Measurements from ENCODE around the gene NOS1. TPM values are rescaled to one million over a fixed set of nuclear protein-coding genes. Genes with fewer than 3 reads are reported as not detected.
"Not testable (repeated sequence)": the region's sequence is repeated elsewhere in the genome, so short reads cannot be mapped to it uniquely, and the experiment has no call there.

NOS1 gene
- total RNA-seq, 1 donor from 2014 or later = 0.48 TPM

DNA sequence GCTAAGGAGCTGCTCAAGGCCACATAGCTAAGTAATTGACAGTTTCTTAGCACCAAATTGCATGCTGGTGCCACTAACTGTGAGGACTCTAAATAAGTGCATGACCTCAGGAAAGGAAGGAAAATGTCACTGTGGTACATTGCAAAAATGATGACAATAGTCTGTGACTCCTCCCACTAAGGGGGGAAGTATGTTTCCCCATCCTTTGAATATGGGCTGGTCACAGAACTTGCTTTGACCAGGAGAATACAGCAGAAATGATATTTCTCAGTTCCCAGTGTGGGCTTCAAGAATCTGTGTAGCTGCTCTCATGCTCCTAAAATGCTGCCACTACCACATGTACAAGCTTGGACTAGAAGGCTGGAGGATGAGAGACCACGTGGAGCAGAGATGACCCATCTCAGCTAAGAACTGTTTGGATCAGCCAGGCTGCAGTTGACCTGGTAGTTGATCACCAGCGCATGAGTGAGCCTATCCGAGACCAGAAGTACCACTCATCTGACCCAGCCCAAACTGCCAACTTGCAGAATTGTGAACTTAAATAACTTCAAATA lies 42.2 kb upstream of the NOS1 start:
- H3K36me3 Mint-ChIP-seq = no peaks in the 10 kb centered on the region
- H3K27me3 Mint-ChIP-seq = peaks cover 45% of the 10 kb centered on the region
- peaks cover 19% of the 10 kb centered on the region for H3K4me1 Mint-ChIP-seq (ENCODE audit: unreplicated experiment)
- no peak for DNase-seq (ENCODE audit: extremely low spot score, unreplicated experiment)
- no peaks in the 10 kb centered on the region for H3K9me3 Mint-ChIP-seq
- H3K4me3 Mint-ChIP-seq = no peak overlapping the region
- TF ChIP-seq, protein P1, sequence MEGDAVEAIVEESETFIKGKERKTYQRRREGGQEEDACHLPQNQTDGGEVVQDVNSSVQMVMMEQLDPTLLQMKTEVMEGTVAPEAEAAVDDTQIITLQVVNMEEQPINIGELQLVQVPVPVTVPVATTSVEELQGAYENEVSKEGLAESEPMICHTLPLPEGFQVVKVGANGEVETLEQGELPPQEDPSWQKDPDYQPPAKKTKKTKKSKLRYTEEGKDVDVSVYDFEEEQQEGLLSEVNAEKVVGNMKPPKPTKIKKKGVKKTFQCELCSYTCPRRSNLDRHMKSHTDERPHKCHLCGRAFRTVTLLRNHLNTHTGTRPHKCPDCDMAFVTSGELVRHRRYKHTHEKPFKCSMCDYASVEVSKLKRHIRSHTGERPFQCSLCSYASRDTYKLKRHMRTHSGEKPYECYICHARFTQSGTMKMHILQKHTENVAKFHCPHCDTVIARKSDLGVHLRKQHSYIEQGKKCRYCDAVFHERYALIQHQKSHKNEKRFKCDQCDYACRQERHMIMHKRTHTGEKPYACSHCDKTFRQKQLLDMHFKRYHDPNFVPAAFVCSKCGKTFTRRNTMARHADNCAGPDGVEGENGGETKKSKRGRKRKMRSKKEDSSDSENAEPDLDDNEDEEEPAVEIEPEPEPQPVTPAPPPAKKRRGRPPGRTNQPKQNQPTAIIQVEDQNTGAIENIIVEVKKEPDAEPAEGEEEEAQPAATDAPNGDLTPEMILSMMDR (conservative IDR thresholded peaks at IDR 0.05) = no peak
- no peak overlapping the region for H3K27ac Mint-ChIP-seq

- H3K4me1 Mint-ChIP-seq (ENCODE audit: unreplicated experiment) = peaks cover 8% of the 10 kb centered on the region
- TF ChIP-seq, protein P1 (conservative IDR thresholded peaks at IDR 0.05) = no peak
- no peak overlapping the region for H3K27ac Mint-ChIP-seq
- H3K27me3 Mint-ChIP-seq = peaks cover 39% of the 10 kb centered on the region
- no peaks in the 10 kb centered on the region for H3K9me3 Mint-ChIP-seq
- no peak for DNase-seq (ENCODE audit: extremely low spot score, unreplicated experiment)
- no peak overlapping the region for H3K4me3 Mint-ChIP-seq
- H3K36me3 Mint-ChIP-seq = no peaks in the 10 kb centered on the region
Observed at GRCh38 chr12:117402363-117402762, 40.9 kb upstream of the NOS1 start.

DNA sequence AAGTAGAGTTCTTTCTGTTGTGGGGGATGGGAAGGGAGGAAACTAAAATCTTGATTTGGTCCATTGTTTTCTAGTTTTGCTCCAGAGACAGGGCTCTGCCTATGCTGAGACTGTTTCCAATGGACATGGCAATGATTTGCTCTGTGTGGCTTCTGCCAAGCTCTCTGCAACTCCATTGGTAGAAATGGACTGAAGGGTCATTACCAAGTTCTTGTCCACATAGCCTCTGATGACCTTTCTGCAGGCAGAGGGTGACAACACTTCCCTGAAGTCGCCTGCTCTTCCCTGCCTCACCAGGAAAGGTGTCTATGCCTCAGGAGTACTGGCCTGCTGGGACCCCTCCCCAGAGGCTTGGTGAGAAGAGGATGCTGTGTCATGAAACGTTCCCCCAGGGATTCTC lies 39.5 kb upstream of the NOS1 start:
- Mint-ChIP-seq H3K36me3 (no peaks in the 10 kb centered on the region), H3K27ac (no peak overlapping the region), H3K9me3 (no peaks in the 10 kb centered on the region), H3K4me1 (ENCODE audit: unreplicated experiment) (peaks cover 6% of the 10 kb centered on the region), H3K27me3 (peaks cover 39% of the 10 kb centered on the region), H3K4me3 (no peak overlapping the region)
- TF ChIP-seq, protein P1 (conservative IDR thresholded peaks at IDR 0.05) = no peak
- no peak for DNase-seq (ENCODE audit: extremely low spot score, unreplicated experiment)

DNA sequence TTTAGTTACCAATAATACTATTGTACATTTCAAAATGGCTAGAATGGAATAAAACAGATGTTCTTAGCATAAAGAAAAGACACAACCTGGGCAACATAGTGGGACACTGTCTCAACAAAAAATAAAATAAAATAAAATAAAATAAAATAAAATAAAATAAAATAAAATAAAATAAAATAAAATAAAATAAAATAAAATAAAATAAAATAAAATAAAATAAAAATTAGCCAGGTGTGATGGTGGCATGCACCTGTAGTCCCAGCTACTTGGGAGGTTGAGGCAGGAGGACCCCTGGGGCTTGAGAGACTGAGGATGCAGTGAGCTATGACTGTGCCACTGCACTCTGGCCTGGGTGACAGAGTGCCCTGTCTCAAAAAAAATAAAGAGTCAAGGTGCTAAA lies 37.1 kb upstream of the NOS1 start:
- H3K9me3 Mint-ChIP-seq; H3K36me3 Mint-ChIP-seq; H3K4me1 Mint-ChIP-seq (ENCODE audit: unreplicated experiment); H3K4me3 Mint-ChIP-seq; DNase-seq (ENCODE audit: extremely low spot score, unreplicated experiment); H3K27ac Mint-ChIP-seq: not testable (repeated sequence)
- H3K27me3 Mint-ChIP-seq = peaks cover 35% of the 10 kb centered on the region

GRCh38 chr12:117395766-117396165 lies 34.3 kb upstream of the NOS1 start:
- TF ChIP-seq, protein P1 (conservative IDR thresholded peaks at IDR 0.05) = no peak
- Mint-ChIP-seq H3K27ac (no peak overlapping the region), H3K4me1 (ENCODE audit: unreplicated experiment) (no peaks in the 10 kb centered on the region), H3K36me3 (no peaks in the 10 kb centered on the region), H3K4me3 (no peak overlapping the region), H3K9me3 (no peaks in the 10 kb centered on the region), H3K27me3 (peaks cover 31% of the 10 kb centered on the region)
- DNase-seq (ENCODE audit: extremely low spot score, unreplicated experiment) = no peak

GRCh38 chr12:117394491-117394890 lies 33.1 kb upstream of the NOS1 start:
- no peaks in the 10 kb centered on the region for H3K36me3 Mint-ChIP-seq
- H3K27me3 Mint-ChIP-seq = peaks cover 32% of the 10 kb centered on the region
- H3K4me3 Mint-ChIP-seq = no peak overlapping the region
- TF ChIP-seq, protein P1 (conservative IDR thresholded peaks at IDR 0.05) = no peak
- H3K27ac Mint-ChIP-seq = no peak overlapping the region
- no peaks in the 10 kb centered on the region for H3K4me1 Mint-ChIP-seq (ENCODE audit: unreplicated experiment)
- no peak for DNase-seq (ENCODE audit: extremely low spot score, unreplicated experiment)
- H3K9me3 Mint-ChIP-seq = no peaks in the 10 kb centered on the region

Data from type B pancreatic cell (in vitro differentiated cells).